ENCODE measurements around the gene SLX4. TPM values are rescaled to one million over a fixed set of nuclear protein-coding genes. Genes with fewer than 3 reads are reported as not detected.

Gene SLX4
- total RNA-seq, 3 donors from 2014 or later: 7.6 to 9.1 (median 8.6) TPM

- no peak for DNase-seq
- no peak overlapping the region for H3K4me3 Mint-ChIP-seq
- no peaks in the 10 kb centered on the region for H3K4me1 Mint-ChIP-seq (ENCODE audit: low read depth)
- H3K9me3 Mint-ChIP-seq: no peaks in the 10 kb centered on the region
- peaks cover 4% of the 10 kb centered on the region for H3K36me3 Mint-ChIP-seq (ENCODE audit: insufficient read depth)
- no peaks in the 10 kb centered on the region for H3K27me3 Mint-ChIP-seq (ENCODE audit: low read depth)
- ATAC-seq: no peak
Observed at GRCh38 chr16:3645504-3646347, 34.3 kb upstream of the SLX4 start.

GRCh38 chr16:3645108-3645503 is 33.7 kb upstream of the SLX4 start:
- ATAC-seq (no peak), DNase-seq (no peak)
- Mint-ChIP-seq H3K36me3 (ENCODE audit: insufficient read depth) (peaks cover 4% of the 10 kb centered on the region), H3K4me1 (ENCODE audit: low read depth) (no peaks in the 10 kb centered on the region), H3K4me3 (no peak overlapping the region), H3K27me3 (ENCODE audit: low read depth) (no peaks in the 10 kb centered on the region), H3K9me3 (no peaks in the 10 kb centered on the region)

- H3K36me3 Mint-ChIP-seq (ENCODE audit: insufficient read depth): peaks cover 4% of the 10 kb centered on the region
- H3K4me1 Mint-ChIP-seq (ENCODE audit: low read depth): peaks cover 5% of the 10 kb centered on the region
- no peak overlapping the region for H3K4me3 Mint-ChIP-seq
- H3K27me3 Mint-ChIP-seq (ENCODE audit: low read depth): no peaks in the 10 kb centered on the region
- no peaks in the 10 kb centered on the region for H3K9me3 Mint-ChIP-seq
- no peak for ATAC-seq
- no peak for DNase-seq
Observed at GRCh38 chr16:3643095-3643730, 31.8 kb upstream of the SLX4 start.

- Mint-ChIP-seq H3K27me3 (ENCODE audit: low read depth) (no peaks in the 10 kb centered on the region), H3K36me3 (ENCODE audit: insufficient read depth) (peaks cover 4% of the 10 kb centered on the region), H3K9me3 (no peaks in the 10 kb centered on the region), H3K4me3 (no peak overlapping the region), H3K4me1 (ENCODE audit: low read depth) (peaks cover 12% of the 10 kb centered on the region)
- DNase-seq: no peak
- no peak for ATAC-seq
Observed at GRCh38 chr16:3642397-3643094, 31.1 kb upstream of the SLX4 start.

- no peak for ATAC-seq
- Mint-ChIP-seq H3K36me3 (ENCODE audit: insufficient read depth) (peaks cover 4% of the 10 kb centered on the region), H3K4me1 (ENCODE audit: low read depth) (peaks cover 18% of the 10 kb centered on the region)
Observed at GRCh38 chr16:3641801-3642396, 30.5 kb upstream of the SLX4 start.

GRCh38 chr16:3640632-3641501 is 29.5 kb upstream of the SLX4 start:
- peaks cover 25% of the 10 kb centered on the region for H3K4me1 Mint-ChIP-seq (ENCODE audit: low read depth)
- ATAC-seq (no peak), DNase-seq (no peak)
- no peaks in the 10 kb centered on the region for H3K9me3 Mint-ChIP-seq
- H3K27me3 Mint-ChIP-seq (ENCODE audit: low read depth): no peaks in the 10 kb centered on the region
- peaks cover 4% of the 10 kb centered on the region for H3K36me3 Mint-ChIP-seq (ENCODE audit: insufficient read depth)
- H3K4me3 Mint-ChIP-seq: no peak overlapping the region

More at GRCh38 chr16:3641801-3642396, 30.5 kb upstream of the SLX4 start:
- DNase-seq: no peak
- no peaks in the 10 kb centered on the region for H3K27me3 Mint-ChIP-seq (ENCODE audit: low read depth)
- no peaks in the 10 kb centered on the region for H3K9me3 Mint-ChIP-seq
- H3K4me3 Mint-ChIP-seq: no peak overlapping the region

GRCh38 chr16:3640207-3640606 is 28.8 kb upstream of the SLX4 start:
- Mint-ChIP-seq H3K9me3 (no peaks in the 10 kb centered on the region), H3K4me1 (ENCODE audit: low read depth) (peaks cover 27% of the 10 kb centered on the region), H3K4me3 (no peak overlapping the region), H3K27me3 (ENCODE audit: low read depth) (no peaks in the 10 kb centered on the region), H3K36me3 (ENCODE audit: insufficient read depth) (peaks cover 2% of the 10 kb centered on the region)
- no peak for DNase-seq
- ATAC-seq: no peak

GRCh38 chr16:3638916-3639644 is 27.7 kb upstream of the SLX4 start:
- Mint-ChIP-seq H3K36me3 (ENCODE audit: insufficient read depth) (peaks cover 2% of the 10 kb centered on the region), H3K9me3 (no peaks in the 10 kb centered on the region), H3K4me3 (no peak overlapping the region), H3K27me3 (ENCODE audit: low read depth) (no peaks in the 10 kb centered on the region), H3K4me1 (ENCODE audit: low read depth) (peaks cover 27% of the 10 kb centered on the region)
- DNase-seq (no peak), ATAC-seq (no peak)

GRCh38 chr16:3637371-3637923 is 26.0 kb upstream of the SLX4 start:
- Mint-ChIP-seq H3K4me3 (no peak overlapping the region), H3K9me3 (no peaks in the 10 kb centered on the region), H3K27me3 (ENCODE audit: low read depth) (no peaks in the 10 kb centered on the region), H3K36me3 (ENCODE audit: insufficient read depth) (peaks cover 2% of the 10 kb centered on the region), H3K4me1 (ENCODE audit: low read depth) (peaks cover 27% of the 10 kb centered on the region)
- no peak for DNase-seq
- ATAC-seq: peak; percentile 73 to 82

GRCh38 chr16:3625911-3626732 is 14.7 kb upstream of the SLX4 start:
- Mint-ChIP-seq H3K27me3 (ENCODE audit: low read depth) (no peaks in the 10 kb centered on the region), H3K9me3 (no peaks in the 10 kb centered on the region), H3K4me1 (ENCODE audit: low read depth) (peaks cover 32% of the 10 kb centered on the region), H3K4me3 (no peak overlapping the region), H3K36me3 (ENCODE audit: insufficient read depth) (peaks cover 2% of the 10 kb centered on the region)
- DNase-seq (no peak), ATAC-seq (peak; percentile 82)

- no peaks in the 10 kb centered on the region for H3K9me3 Mint-ChIP-seq
- H3K27me3 Mint-ChIP-seq (ENCODE audit: low read depth): no peaks in the 10 kb centered on the region
- H3K4me1 Mint-ChIP-seq (ENCODE audit: low read depth): peaks cover 32% of the 10 kb centered on the region
- H3K36me3 Mint-ChIP-seq (ENCODE audit: insufficient read depth): peaks cover 2% of the 10 kb centered on the region
- no peak overlapping the region for H3K4me3 Mint-ChIP-seq
- no peak for ATAC-seq
- no peak for DNase-seq
Observed at GRCh38 chr16:3625331-3625730, 13.9 kb upstream of the SLX4 start.

- H3K4me1 Mint-ChIP-seq (ENCODE audit: low read depth): peaks cover 29% of the 10 kb centered on the region
- no peak for ATAC-seq
- peaks cover 2% of the 10 kb centered on the region for H3K36me3 Mint-ChIP-seq (ENCODE audit: insufficient read depth)
- H3K4me3 Mint-ChIP-seq: no peak overlapping the region
- DNase-seq: no peak
- no peaks in the 10 kb centered on the region for H3K27me3 Mint-ChIP-seq (ENCODE audit: low read depth)
- H3K9me3 Mint-ChIP-seq: no peaks in the 10 kb centered on the region
Observed at GRCh38 chr16:3623642-3624041, 12.2 kb upstream of the SLX4 start.
